ENCODE measurements around the gene CERKL.

The CERKL gene

DNA sequence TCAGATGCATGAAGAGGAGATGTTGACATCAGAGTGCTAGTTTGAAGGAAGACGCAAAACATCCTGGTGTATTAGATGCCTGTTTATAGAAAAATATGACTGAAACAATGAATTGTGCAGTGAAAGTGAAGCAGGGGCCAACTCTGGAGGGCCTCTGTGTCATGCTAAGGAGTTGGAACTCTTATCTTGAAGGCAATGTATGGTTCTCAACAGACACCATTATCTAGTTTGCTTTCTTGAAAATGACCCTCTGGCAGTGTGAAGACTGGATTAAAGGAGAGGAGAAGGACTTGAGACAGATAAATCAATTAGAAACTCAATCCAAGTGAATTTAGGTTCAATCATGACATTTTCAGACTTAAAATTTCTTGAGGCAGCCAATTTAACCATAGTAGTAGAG, 136.7 kb downstream of the CERKL start:
- Mint-ChIP-seq H3K27ac (no peak overlapping the region), H3K36me3 (ENCODE audit: low read depth) (no peaks in the 10 kb centered on the region), H3K27me3 (ENCODE audit: low read depth, poor library complexity) (no peaks in the 10 kb centered on the region), H3K4me3 (no peak overlapping the region), H3K4me1 (no peaks in the 10 kb centered on the region), H3K9me3 (no peaks in the 10 kb centered on the region)
- TF ChIP-seq, protein P1, sequence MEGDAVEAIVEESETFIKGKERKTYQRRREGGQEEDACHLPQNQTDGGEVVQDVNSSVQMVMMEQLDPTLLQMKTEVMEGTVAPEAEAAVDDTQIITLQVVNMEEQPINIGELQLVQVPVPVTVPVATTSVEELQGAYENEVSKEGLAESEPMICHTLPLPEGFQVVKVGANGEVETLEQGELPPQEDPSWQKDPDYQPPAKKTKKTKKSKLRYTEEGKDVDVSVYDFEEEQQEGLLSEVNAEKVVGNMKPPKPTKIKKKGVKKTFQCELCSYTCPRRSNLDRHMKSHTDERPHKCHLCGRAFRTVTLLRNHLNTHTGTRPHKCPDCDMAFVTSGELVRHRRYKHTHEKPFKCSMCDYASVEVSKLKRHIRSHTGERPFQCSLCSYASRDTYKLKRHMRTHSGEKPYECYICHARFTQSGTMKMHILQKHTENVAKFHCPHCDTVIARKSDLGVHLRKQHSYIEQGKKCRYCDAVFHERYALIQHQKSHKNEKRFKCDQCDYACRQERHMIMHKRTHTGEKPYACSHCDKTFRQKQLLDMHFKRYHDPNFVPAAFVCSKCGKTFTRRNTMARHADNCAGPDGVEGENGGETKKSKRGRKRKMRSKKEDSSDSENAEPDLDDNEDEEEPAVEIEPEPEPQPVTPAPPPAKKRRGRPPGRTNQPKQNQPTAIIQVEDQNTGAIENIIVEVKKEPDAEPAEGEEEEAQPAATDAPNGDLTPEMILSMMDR (IDR thresholded peaks at IDR 0.05), result no peak
- DNase-seq, result no peak

DNA sequence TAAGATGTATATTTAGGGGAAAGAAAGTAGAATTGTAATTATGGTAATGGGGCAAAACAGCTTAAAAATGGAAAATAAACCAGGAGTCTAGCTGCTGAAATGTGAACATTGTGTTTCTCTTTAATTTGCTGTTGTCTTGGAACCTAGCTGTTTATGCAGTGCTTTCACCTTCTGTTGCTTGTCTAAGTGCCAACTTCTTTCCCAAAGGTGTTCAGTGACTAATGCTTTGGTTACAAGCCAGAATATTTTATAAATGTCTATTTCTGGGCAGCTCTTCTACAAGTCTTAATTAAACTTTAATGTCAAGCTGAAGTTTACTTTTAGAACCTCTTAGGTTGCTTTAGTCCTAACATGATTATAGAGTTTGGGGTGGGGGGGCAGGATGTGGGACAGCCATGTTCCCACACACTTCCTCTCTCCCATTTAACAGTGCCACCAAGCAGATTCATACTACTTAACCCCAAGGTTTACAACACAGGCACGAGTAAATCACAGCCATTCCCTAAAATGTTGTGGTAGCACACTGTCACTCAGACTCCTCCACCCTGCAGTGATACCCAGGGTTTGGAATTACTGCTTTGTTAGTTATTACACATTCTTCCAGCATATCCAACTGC, 139.1 kb downstream of the CERKL start:
- H3K27ac Mint-ChIP-seq, result no peak overlapping the region
- no peaks in the 10 kb centered on the region for H3K4me1 Mint-ChIP-seq
- H3K9me3 Mint-ChIP-seq, result no peaks in the 10 kb centered on the region
- peaks cover 5% of the 10 kb centered on the region for H3K27me3 Mint-ChIP-seq (ENCODE audit: low read depth, poor library complexity)
- no peak for DNase-seq
- H3K4me3 Mint-ChIP-seq, result no peak overlapping the region
- no peaks in the 10 kb centered on the region for H3K36me3 Mint-ChIP-seq (ENCODE audit: low read depth)
- TF ChIP-seq, protein P1 (IDR thresholded peaks at IDR 0.05), result no peak

DNA sequence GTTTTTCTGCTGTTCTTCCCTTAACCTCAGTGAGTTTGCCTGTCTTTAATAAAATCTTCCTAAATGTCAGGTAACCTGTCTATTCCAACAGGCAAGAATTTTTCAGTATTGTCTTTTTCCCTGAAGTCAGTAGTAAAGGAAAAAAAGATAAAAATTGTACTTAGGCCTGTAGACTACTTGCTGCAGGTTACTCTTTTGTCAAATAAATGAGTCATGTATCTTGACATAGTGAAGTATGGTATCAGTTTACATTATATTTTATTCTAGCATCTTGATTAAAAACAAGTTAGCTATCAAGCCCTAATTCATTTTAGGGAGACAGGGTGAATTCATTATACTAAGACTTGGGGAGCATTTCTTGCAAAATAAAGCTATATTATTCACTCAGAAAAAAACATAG, 139.9 kb downstream of the CERKL start:
- TF ChIP-seq, protein P1 (IDR thresholded peaks at IDR 0.05), result no peak
- H3K36me3 Mint-ChIP-seq (ENCODE audit: low read depth), result no peaks in the 10 kb centered on the region
- no peak overlapping the region for H3K27ac Mint-ChIP-seq
- no peak overlapping the region for H3K4me3 Mint-ChIP-seq
- H3K4me1 Mint-ChIP-seq, result no peaks in the 10 kb centered on the region
- H3K27me3 Mint-ChIP-seq (ENCODE audit: low read depth, poor library complexity), result peaks cover 5% of the 10 kb centered on the region
- no peak for DNase-seq
- H3K9me3 Mint-ChIP-seq, result no peaks in the 10 kb centered on the region

DNA sequence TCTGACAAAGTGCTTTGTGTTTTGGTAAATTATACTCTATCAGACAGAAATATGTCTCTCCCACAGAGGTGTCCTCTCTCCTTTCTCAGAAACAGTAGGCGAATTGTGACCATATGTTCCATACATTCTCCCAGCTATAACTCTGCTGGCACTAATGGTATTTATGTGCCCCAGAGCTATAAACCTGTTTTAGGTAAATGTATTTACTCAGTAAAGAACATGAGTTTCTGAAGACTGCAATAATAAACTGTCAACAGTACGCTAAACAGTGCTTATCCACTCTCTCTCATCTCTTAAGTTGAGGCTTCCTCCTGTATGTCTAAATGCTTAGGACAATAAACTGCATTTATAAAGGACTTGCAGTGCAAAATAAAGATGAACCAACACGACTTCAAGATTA, 141.2 kb downstream of the CERKL start:
- no peak overlapping the region for H3K27ac Mint-ChIP-seq
- H3K27me3 Mint-ChIP-seq (ENCODE audit: low read depth, poor library complexity), result peaks cover 5% of the 10 kb centered on the region
- no peak for DNase-seq
- H3K36me3 Mint-ChIP-seq (ENCODE audit: low read depth), result no peaks in the 10 kb centered on the region
- TF ChIP-seq, protein P1 (IDR thresholded peaks at IDR 0.05), result no peak
- H3K4me3 Mint-ChIP-seq, result no peak overlapping the region
- no peaks in the 10 kb centered on the region for H3K4me1 Mint-ChIP-seq
- no peaks in the 10 kb centered on the region for H3K9me3 Mint-ChIP-seq

DNA sequence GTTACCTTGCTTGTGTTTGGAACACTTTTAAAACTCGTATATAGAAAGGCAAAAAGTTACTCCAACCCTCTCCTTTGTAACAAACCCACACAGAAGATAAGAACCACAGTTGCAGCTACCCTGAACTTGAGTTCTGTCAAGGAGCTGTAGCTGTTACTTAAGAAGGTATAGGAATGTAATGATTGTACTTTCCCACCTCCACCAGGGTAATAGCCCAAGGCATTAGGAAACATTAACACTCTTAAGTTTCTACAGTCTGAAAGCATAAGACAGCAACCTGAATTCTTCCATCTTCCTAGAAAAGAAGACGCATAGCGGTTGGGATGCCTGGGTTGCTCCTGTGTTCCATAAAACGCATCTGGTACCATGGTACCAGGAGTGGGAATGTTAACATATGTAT, 156.7 kb downstream of the CERKL start:
- no peaks in the 10 kb centered on the region for H3K36me3 Mint-ChIP-seq (ENCODE audit: low read depth)
- DNase-seq, result no peak
- TF ChIP-seq, protein P1 (IDR thresholded peaks at IDR 0.05), result no peak
- no peaks in the 10 kb centered on the region for H3K4me1 Mint-ChIP-seq
- no peak overlapping the region for H3K27ac Mint-ChIP-seq
- peaks cover 9% of the 10 kb centered on the region for H3K27me3 Mint-ChIP-seq (ENCODE audit: low read depth, poor library complexity)
- H3K4me3 Mint-ChIP-seq, result no peak overlapping the region
- no peaks in the 10 kb centered on the region for H3K9me3 Mint-ChIP-seq

DNA sequence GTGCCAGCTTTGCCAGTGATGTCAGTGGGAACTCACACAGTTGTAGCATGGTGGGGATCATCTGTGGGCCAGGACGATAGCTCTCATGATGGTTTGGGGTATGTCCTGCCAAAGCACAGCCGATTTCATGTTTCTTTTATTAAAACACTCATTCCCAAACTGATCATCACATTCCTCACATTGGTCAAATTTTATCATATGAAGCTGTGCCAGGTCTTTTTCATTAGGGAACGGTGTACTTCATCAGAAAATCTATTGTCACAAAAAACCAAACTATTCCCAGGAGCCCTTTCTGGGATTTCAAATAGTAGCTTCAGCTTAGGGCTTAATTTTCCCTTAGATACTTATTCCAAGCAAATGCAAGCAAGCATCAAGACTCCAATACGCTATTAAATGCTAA, 157.7 kb downstream of the CERKL start:
- Mint-ChIP-seq H3K4me1 (no peaks in the 10 kb centered on the region), H3K27ac (no peak overlapping the region), H3K27me3 (ENCODE audit: low read depth, poor library complexity) (peaks cover 5% of the 10 kb centered on the region), H3K36me3 (ENCODE audit: low read depth) (no peaks in the 10 kb centered on the region), H3K9me3 (no peaks in the 10 kb centered on the region), H3K4me3 (no peak overlapping the region)
- no peak for DNase-seq
- TF ChIP-seq, protein P1 (IDR thresholded peaks at IDR 0.05), result no peak

All from nephron progenitor cell (in vitro differentiated cells).